PFSK-1 (cell line): ENCODE data around the gene LEO1.

Experiments
- FOXP2 ChIP-seq: optimal IDR thresholded peaks from 2 replicates; pipeline ENCODE3; 2011; ENCODE audit warnings: borderline replicate concordance, control low read depth, inconsistent platforms; ENCODE audit not compliant: insufficient read depth; ENCODE audit errors: extremely low read length, extremely low read depth
- POLR2AphosphoS5 ChIP-seq: IDR thresholded peaks from 2 replicates; pipeline ENCODE4 v1.6.1; 2012; ENCODE audit warnings: low read depth, mild to moderate bottlenecking, control low read depth, low read length, moderate library complexity
- REST ChIP-seq, 2 experiments: IDR thresholded peaks; 2 replicates each; pipeline versions ENCODE4 v1.6.1 to v1.8.0; 2011 to 2012; ENCODE audit warnings: low read depth in 2 of 2, low read length in 2 of 2, control low read depth in 1 of 2, inconsistent platforms in 1 of 2, mild to moderate bottlenecking in 1 of 2, moderate library complexity in 1 of 2; ENCODE audit not compliant: insufficient read depth in 1 of 2
- SIN3A ChIP-seq: IDR thresholded peaks from 2 replicates; pipeline ENCODE4 v1.6.1; 2012; ENCODE audit warnings: mild to moderate bottlenecking, low read length, moderate library complexity, borderline replicate concordance; ENCODE audit not compliant: insufficient read depth
- TAF1 ChIP-seq: IDR thresholded peaks from 2 replicates; pipeline ENCODE4 v1.6.1; 2012; ENCODE audit warnings: low read length, control low read depth, borderline replicate concordance; ENCODE audit not compliant: insufficient read depth

The LEO1 gene

GRCh38 chr15:52006702-52007340, 35.2 kb upstream of the LEO1 start:
- TF ChIP-seq FOXP2 (no peak), REST (IDR thresholded peaks at IDR 0.05; ENCODE audit: insufficient read depth in 1 of 2, low read depth in 2 of 2, low read length in 2 of 2) (no peak), SIN3A (no peak), POLR2AphosphoS5 (no peak), TAF1 (no peak)

GRCh38 chr15:52005748-52006701, 34.4 kb upstream of the LEO1 start:
- TF ChIP-seq SIN3A (no peak), POLR2AphosphoS5 (no peak), TAF1 (no peak), REST (IDR thresholded peaks at IDR 0.05; ENCODE audit: insufficient read depth in 1 of 2, low read depth in 2 of 2, low read length in 2 of 2) (no peak), FOXP2 (no peak)

GRCh38 chr15:52004806-52005205, 33.2 kb upstream of the LEO1 start:
- no peak for TF ChIP-seq TAF1
- TF ChIP-seq POLR2AphosphoS5 = no peak
- no peak for TF ChIP-seq REST (IDR thresholded peaks at IDR 0.05; ENCODE audit: insufficient read depth in 1 of 2, low read depth in 2 of 2, low read length in 2 of 2)
- TF ChIP-seq FOXP2 = no peak
- TF ChIP-seq SIN3A = no peak

- no peak for TF ChIP-seq SIN3A
- no peak for TF ChIP-seq TAF1
- no peak for TF ChIP-seq POLR2AphosphoS5
- TF ChIP-seq REST (IDR thresholded peaks at IDR 0.05; ENCODE audit: insufficient read depth in 1 of 2, low read depth in 2 of 2, low read length in 2 of 2) = no peak
- TF ChIP-seq FOXP2 = no peak
Measured at GRCh38 chr15:52003710-52004109, 32.1 kb upstream of the LEO1 start.
